Smooth muscle cell (in vitro differentiated cells): ENCODE data around the gene FADS3. TPM values are rescaled to one million over a fixed set of nuclear protein-coding genes. Genes with fewer than 3 reads are reported as not detected.

ENCODE experiments used
- DNase-seq: peaks from one replicate; lab custom pipeline; 2025; ENCODE audit not compliant: unreplicated experiment; lab: John Stamatoyannopoulos, UW
- H2AFZ ChIP-seq: fragments of 200-600 bp; sonication (generic); 2 replicates; pipeline ENCODE4 v1.6.0; 2016; ENCODE audit warnings: antibody characterized with exemption, low read depth, mild to moderate bottlenecking
- H3F3A ChIP-seq: fragments of 200-600 bp; sonication (generic); 2 replicates; pipeline ENCODE4 v1.6.0; 2017; ENCODE audit warnings: antibody characterized with exemption, low read depth
- H3K27ac ChIP-seq: fragments of 200-600 bp; sonication (generic); 2 replicates; pipeline ENCODE4 v1.5.1; 2016; ENCODE audit warnings: low read depth, mild to moderate bottlenecking
- H3K27me3 ChIP-seq: fragments of 200-600 bp; sonication (generic); 2 replicates; pipeline ENCODE4 v1.6.1; 2016; ENCODE audit warnings: low read depth, mild to moderate bottlenecking
- H3K36me3 ChIP-seq: fragments of 200-600 bp; sonication (generic); 2 replicates; pipeline ENCODE4 v1.5.1; 2016; ENCODE audit warnings: low read depth
- H3K4me1 ChIP-seq: fragments of 200-600 bp; sonication (generic); 2 replicates; pipeline ENCODE4 v1.5.1; 2016; ENCODE audit warnings: low read depth
- H3K4me2 ChIP-seq: fragments of 200-600 bp; sonication (generic); 2 replicates; pipeline ENCODE4 v1.6.0; 2016; ENCODE audit warnings: mild to moderate bottlenecking
- H3K4me3 ChIP-seq: fragments of 200-600 bp; sonication (generic); 2 replicates; pipeline ENCODE4 v1.5.1; 2016; ENCODE audit warnings: mild to moderate bottlenecking
- H3K79me2 ChIP-seq: fragments of 200-600 bp; sonication (generic); 2 replicates; pipeline ENCODE4 v1.6.0; 2016; ENCODE audit warnings: low read depth, mild to moderate bottlenecking
- H3K9ac ChIP-seq: fragments of 200-600 bp; sonication (generic); 2 replicates; pipeline ENCODE4 v1.6.0; 2016; ENCODE audit warnings: low read depth
- H3K9me3 ChIP-seq: fragments of 200-600 bp; sonication (generic); replicated peaks from 2 replicates; pipeline ENCODE4 v1.5.1; 2016; ENCODE audit warnings: low read depth
- H4K20me1 ChIP-seq: fragments of 200-600 bp; sonication (generic); 2 replicates; pipeline ENCODE4 v1.6.0; 2016; ENCODE audit warnings: low read depth
- CTCF ChIP-seq: fragments of 200-600 bp; sonication (generic); IDR thresholded peaks from 2 replicates; pipeline ENCODE4 v1.5.1; 2017; ENCODE audit warnings: borderline replicate concordance, mild to moderate bottlenecking, antibody characterized with exemption; ENCODE audit not compliant: insufficient read depth, poor library complexity, severe bottlenecking
- WGBS: methylation state at CpG from one replicate; pipeline ENCODE4 v1.1.7; 2016; ENCODE audit warnings: low lambda C conversion rate; 5-methylcytosine and 5-hydroxymethylcytosine counted together
- polyA plus RNA-seq: library from polyadenylated mRNA; unstranded; fragments of >200 nt; fragmentation: Nextera tagmentation; extraction: Ambion mirVana; gene quantifications from 2 replicates; pipeline ENCODE4 v1.2.1, GENCODE V29; 2016
- total RNA-seq: library from RNA; depleted of rRNA; stranded (reverse); fragments of >200 nt; gene quantifications from 2 replicates; pipeline ENCODE4 v1.2.3, GENCODE V29; 2014

Gene FADS3
- total and polyA plus RNA-seq, 2 experiments from 2014 or later: 8.9 to 13.8 TPM

GRCh38 chr11:61847914-61848581, 43.3 kb downstream of the FADS3 start:
- Histone ChIP-seq H3K4me3 (no peak overlapping the region), H3K27me3 (no peaks in the 10 kb centered on the region), H3K36me3 (peaks cover 12% of the 10 kb centered on the region), H4K20me1 (peaks cover 78% of the 10 kb centered on the region), H3K9ac (no peak overlapping the region), H3K4me1 (no peaks in the 10 kb centered on the region), H3K9me3 (no peaks in the 10 kb centered on the region), H3F3A (peaks cover 9% of the 10 kb centered on the region), H3K27ac (no peak overlapping the region), H3K79me2 (peaks cover 9% of the 10 kb centered on the region), H2AFZ (no peak overlapping the region), H3K4me2 (no peak overlapping the region)
- 95% methylated on average over 18 of the region's 18 CpGs for WGBS
- no peak for TF ChIP-seq CTCF
- DNase-seq: no peak

- peaks cover 18% of the 10 kb centered on the region for H3K36me3 ChIP-seq
- no peak for DNase-seq
- 98% methylated on average over 10 of the region's 10 CpGs for WGBS
Measured at GRCh38 chr11:61846362-61847020, 44.9 kb downstream of the FADS3 start.

GRCh38 chr11:61844909-61845565, 46.3 kb downstream of the FADS3 start:
- H2AFZ ChIP-seq: no peak overlapping the region
- DNase-seq: no peak
- no peaks in the 10 kb centered on the region for H3K4me1 ChIP-seq
- no peaks in the 10 kb centered on the region for H3K27me3 ChIP-seq
- WGBS: 91% methylated on average over 16 of the region's 16 CpGs
- H3K4me2 ChIP-seq: no peak overlapping the region
- no peak overlapping the region for H3K9ac ChIP-seq
- H3K36me3 ChIP-seq: peaks cover 19% of the 10 kb centered on the region
- no peak for TF ChIP-seq CTCF
- peaks cover 79% of the 10 kb centered on the region for H4K20me1 ChIP-seq
- H3K79me2 ChIP-seq: peaks cover 15% of the 10 kb centered on the region
- H3K27ac ChIP-seq: no peak overlapping the region
- H3K4me3 ChIP-seq: no peak overlapping the region
- no peaks in the 10 kb centered on the region for H3K9me3 ChIP-seq
- H3F3A ChIP-seq: peaks cover 9% of the 10 kb centered on the region

More at GRCh38 chr11:61846362-61847020, 44.9 kb downstream of the FADS3 start:
- Histone ChIP-seq H3K4me2 (no peak overlapping the region), H3K27ac (no peak overlapping the region), H3F3A (peaks cover 9% of the 10 kb centered on the region), H3K79me2 (peaks cover 15% of the 10 kb centered on the region), H2AFZ (no peak overlapping the region), H3K9ac (no peak overlapping the region), H3K4me3 (no peak overlapping the region), H3K9me3 (no peaks in the 10 kb centered on the region), H3K4me1 (no peaks in the 10 kb centered on the region), H4K20me1 (peaks cover 78% of the 10 kb centered on the region), H3K27me3 (no peaks in the 10 kb centered on the region)
- TF ChIP-seq CTCF: no peak
